Type B pancreatic cell (in vitro differentiated cells): ENCODE measurements around the gene BAAT. TPM values are rescaled to one million over a fixed set of nuclear protein-coding genes. Genes with fewer than 3 reads are reported as not detected.

Experiments used
- DNase-seq: peaks from one replicate; pipeline ENCODE4 v3.0.0; 2021; ENCODE audit warnings: mixed read lengths; ENCODE audit not compliant: unreplicated experiment; ENCODE audit errors: extremely low spot score
- H3K27ac Mint-ChIP-seq: 2 replicates; pipeline ENCODE4 v1.8.0; 2021; ENCODE audit warnings: mild to moderate bottlenecking, mixed read lengths
- H3K27me3 Mint-ChIP-seq: 2 replicates; pipeline ENCODE4 v1.8.0; 2021; ENCODE audit warnings: mixed read lengths
- H3K36me3 Mint-ChIP-seq: 2 replicates; pipeline ENCODE4 v1.8.0; 2021; ENCODE audit warnings: mixed read lengths
- H3K4me1 Mint-ChIP-seq: one replicate; pipeline ENCODE4 v1.8.0; 2021; ENCODE audit warnings: mixed read lengths; ENCODE audit not compliant: unreplicated experiment
- H3K4me3 Mint-ChIP-seq: 2 replicates; pipeline ENCODE4 v1.8.0; 2021; ENCODE audit warnings: mild to moderate bottlenecking, mixed read lengths
- H3K9me3 Mint-ChIP-seq: 2 replicates; pipeline ENCODE4 v1.8.0; 2021; ENCODE audit warnings: mixed read lengths
- total RNA-seq: library from RNA; stranded (reverse); gene quantifications from 2 replicates; pipeline ENCODE4 v1.2.1, GENCODE V29; 2021; ENCODE audit warnings: low replicate concordance
- TF ChIP-seq, protein P1 (sequence below): fragments of 200-600 bp; sonication (generic); conservative IDR thresholded peaks from 2 replicates; pipeline ENCODE4 v1.5.0; 2021; ENCODE audit warnings: antibody characterized with exemption, mild to moderate bottlenecking

The BAAT gene
- total RNA-seq, 1 donor from 2014 or later = 0.53 TPM

DNA sequence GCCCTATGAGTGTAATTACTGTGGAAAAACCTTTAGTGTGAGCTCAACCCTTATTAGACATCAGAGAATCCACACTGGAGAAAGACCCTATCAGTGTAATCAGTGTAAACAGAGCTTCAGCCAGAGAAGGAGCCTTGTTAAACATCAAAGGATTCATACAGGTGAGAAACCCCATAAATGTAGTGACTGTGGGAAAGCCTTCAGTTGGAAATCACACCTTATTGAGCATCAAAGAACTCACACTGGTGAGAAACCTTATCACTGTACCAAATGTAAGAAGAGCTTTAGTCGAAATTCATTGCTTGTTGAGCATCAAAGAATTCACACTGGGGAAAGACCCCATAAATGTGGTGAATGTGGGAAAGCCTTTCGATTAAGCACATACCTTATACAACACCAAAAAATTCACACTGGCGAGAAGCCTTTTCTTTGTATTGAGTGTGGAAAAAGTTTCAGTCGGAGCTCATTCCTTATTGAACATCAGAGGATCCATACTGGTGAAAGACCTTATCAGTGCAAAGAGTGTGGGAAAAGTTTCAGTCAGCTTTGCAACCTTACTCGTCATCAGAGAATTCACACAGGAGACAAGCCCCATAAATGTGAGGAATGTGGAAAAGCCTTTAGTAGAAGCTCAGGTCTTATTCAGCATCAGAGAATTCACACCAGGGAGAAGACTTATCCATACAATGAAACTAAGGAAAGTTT, 23.7 kb upstream of the BAAT start:
- DNase-seq = no peak
- H3K27me3 Mint-ChIP-seq = no peaks in the 10 kb centered on the region
- no peak overlapping the region for H3K4me3 Mint-ChIP-seq
- no peaks in the 10 kb centered on the region for H3K4me1 Mint-ChIP-seq
- H3K9me3 Mint-ChIP-seq = peaks cover 43% of the 10 kb centered on the region
- TF ChIP-seq, protein P1, sequence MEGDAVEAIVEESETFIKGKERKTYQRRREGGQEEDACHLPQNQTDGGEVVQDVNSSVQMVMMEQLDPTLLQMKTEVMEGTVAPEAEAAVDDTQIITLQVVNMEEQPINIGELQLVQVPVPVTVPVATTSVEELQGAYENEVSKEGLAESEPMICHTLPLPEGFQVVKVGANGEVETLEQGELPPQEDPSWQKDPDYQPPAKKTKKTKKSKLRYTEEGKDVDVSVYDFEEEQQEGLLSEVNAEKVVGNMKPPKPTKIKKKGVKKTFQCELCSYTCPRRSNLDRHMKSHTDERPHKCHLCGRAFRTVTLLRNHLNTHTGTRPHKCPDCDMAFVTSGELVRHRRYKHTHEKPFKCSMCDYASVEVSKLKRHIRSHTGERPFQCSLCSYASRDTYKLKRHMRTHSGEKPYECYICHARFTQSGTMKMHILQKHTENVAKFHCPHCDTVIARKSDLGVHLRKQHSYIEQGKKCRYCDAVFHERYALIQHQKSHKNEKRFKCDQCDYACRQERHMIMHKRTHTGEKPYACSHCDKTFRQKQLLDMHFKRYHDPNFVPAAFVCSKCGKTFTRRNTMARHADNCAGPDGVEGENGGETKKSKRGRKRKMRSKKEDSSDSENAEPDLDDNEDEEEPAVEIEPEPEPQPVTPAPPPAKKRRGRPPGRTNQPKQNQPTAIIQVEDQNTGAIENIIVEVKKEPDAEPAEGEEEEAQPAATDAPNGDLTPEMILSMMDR = no peak
- no peak overlapping the region for H3K27ac Mint-ChIP-seq
- peaks cover 81% of the 10 kb centered on the region for H3K36me3 Mint-ChIP-seq

DNA sequence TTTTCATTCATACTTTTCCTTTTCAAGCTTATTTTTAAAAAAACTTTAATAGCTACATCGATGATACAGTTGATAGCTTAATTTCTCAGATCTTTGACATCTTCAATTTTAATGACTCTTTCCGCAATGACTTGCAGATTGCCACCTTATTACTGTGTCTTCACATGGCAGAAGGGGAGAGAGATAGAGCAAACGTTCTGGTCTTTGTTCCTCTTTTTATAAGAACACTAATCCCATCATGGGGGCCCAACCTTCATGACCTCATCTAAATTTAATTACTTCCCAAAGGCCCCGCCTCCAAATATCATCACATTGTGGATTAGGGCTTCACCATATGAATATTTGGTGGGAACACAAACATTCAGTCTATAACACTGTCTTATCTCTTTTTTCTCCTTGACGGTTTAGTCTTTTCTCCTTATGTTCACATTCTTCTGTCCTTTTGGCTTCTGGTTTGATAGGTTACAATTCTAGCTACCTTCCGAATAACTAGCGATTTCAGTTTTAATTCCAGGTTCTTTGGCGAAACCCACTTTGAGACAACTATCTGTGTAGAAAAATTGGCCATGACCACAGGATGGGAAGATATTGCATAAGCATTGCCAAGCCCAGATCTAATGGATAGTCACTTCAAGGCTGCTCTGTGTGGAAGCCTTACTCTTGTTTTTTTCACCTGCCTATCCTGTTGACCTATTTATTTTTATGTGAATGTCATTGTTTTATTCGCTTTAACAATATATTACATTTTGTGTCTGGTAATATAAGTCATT, 18.9 kb upstream of the BAAT start:
- DNase-seq = no peak
- H3K9me3 Mint-ChIP-seq = peaks cover 65% of the 10 kb centered on the region
- H3K36me3 Mint-ChIP-seq = peaks cover 86% of the 10 kb centered on the region
- no peak overlapping the region for H3K27ac Mint-ChIP-seq
- no peaks in the 10 kb centered on the region for H3K27me3 Mint-ChIP-seq
- peak overlapping the region; percentile 24 for H3K4me3 Mint-ChIP-seq
- H3K4me1 Mint-ChIP-seq = peaks cover 17% of the 10 kb centered on the region
- TF ChIP-seq, protein P1 = no peak

DNA sequence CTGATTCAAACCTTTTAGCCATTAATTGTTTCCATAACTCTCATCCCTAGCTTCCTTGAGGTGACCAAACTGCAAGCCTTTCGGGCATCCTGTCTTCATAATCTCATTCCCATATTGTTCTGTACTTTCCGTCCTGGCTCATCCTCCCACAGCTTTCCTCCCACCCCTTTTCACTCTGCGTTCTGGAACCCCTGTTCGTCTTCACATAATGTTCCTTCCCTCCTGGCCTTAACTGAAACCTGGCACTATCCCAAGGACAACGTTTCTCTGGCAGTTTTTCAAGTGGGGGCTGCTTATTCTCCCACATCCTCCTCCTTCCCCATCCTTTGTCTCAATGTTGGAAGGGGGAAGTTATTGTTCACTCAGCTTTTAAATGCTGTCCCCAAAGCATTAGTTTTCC, 15.3 kb upstream of the BAAT start:
- TF ChIP-seq, protein P1 = no peak
- H3K36me3 Mint-ChIP-seq = peaks cover 79% of the 10 kb centered on the region
- peak overlapping the region; percentile 99 for H3K4me3 Mint-ChIP-seq
- H3K4me1 Mint-ChIP-seq = peaks cover 31% of the 10 kb centered on the region
- no peaks in the 10 kb centered on the region for H3K27me3 Mint-ChIP-seq
- peaks cover 43% of the 10 kb centered on the region for H3K9me3 Mint-ChIP-seq
- no peak for DNase-seq
- H3K27ac Mint-ChIP-seq = peak overlapping the region; percentile 10

DNA sequence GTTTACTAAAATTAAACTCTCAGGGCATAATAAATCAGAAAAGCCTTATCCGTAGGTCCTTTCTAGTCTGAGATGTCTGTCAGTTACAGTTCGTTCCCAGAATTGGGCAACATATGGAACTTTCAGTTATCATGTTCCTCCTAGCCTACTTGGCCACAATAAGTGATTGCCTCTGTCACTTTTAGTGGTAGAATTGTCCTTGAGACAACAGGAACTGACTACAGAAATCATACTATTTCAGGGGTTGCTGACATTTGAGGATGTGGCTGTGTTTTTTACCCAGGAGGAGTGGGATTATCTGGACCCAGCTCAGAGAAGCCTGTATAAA, 14.8 kb upstream of the BAAT start:
- TF ChIP-seq, protein P1 = no peak
- Mint-ChIP-seq H3K36me3 (peaks cover 79% of the 10 kb centered on the region), H3K27me3 (no peaks in the 10 kb centered on the region), H3K9me3 (peaks cover 42% of the 10 kb centered on the region), H3K4me1 (peaks cover 31% of the 10 kb centered on the region), H3K27ac (peak overlapping the region; percentile 99), H3K4me3 (peak overlapping the region; percentile 99)
- no peak for DNase-seq

DNA sequence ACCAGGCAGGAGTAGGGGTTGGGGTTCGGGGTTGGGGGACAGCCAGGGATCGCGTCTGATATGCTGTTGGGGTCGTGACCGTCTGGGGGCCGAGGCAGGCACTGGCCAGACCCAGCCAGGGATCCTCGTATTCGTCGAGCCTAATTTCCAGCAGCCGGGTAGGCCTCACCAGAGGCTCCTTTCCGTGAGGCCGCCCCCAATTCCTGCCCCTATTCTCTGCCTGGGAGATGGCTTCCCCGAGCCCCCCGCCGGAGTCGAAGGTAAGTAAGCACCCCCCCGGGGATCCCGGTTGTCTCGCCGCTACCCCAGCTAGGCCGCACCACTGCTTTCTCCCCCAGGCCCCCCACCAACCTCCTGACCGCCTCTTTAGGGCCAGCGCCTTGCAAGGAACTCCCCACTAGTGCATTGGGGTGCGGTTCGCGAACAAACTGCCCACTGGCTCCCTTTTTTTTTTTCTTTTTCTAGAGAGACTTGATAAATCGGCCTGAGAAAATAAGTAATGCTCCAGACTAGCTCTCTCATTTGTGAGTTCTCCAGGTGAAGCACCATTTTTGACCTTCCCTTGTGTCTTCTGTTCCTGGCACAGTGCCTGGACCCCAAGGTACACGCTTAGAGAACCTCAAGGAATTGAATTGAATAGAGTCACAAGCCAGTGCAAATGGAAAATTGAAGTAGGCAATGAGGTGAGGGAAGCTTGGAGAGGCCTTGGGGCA, 14.3 kb upstream of the BAAT start:
- no peaks in the 10 kb centered on the region for H3K27me3 Mint-ChIP-seq
- peaks cover 79% of the 10 kb centered on the region for H3K36me3 Mint-ChIP-seq
- H3K9me3 Mint-ChIP-seq = peaks cover 42% of the 10 kb centered on the region
- H3K4me3 Mint-ChIP-seq = peak overlapping the region; percentile 99
- H3K4me1 Mint-ChIP-seq = peaks cover 31% of the 10 kb centered on the region
- TF ChIP-seq, protein P1 = no peak
- DNase-seq = peak; percentile 68
- H3K27ac Mint-ChIP-seq = peak overlapping the region; percentile 99
